IPS DF 6.9 (cell line): Measurements from ENCODE around the gene TNPO3.
"Not testable (repeated sequence)": the region's sequence is repeated elsewhere in the genome, so short reads cannot be mapped to it uniquely, and the experiment has no call there.

ENCODE experiments used
- DNase-seq: peaks from one replicate; pipeline ENCODE4 v3.0.0-alpha.2; 2013; ENCODE audit warnings: low read depth, low spot score
- H3K27ac ChIP-seq: one replicate; pipeline ENCODE4 v1.5.1; 2013; ENCODE audit warnings: low read length, control low read depth
- H3K27me3 ChIP-seq: 2 replicates; pipeline ENCODE4 v1.6.1; 2013; ENCODE audit warnings: mild to moderate bottlenecking, low read length; ENCODE audit not compliant: control insufficient read depth, insufficient read depth
- H3K36me3 ChIP-seq: 2 replicates; pipeline ENCODE4 v1.6.1; 2013; ENCODE audit warnings: low read length; ENCODE audit not compliant: control insufficient read depth, insufficient read depth
- H3K4me1 ChIP-seq: 2 replicates; pipeline ENCODE4 v1.6.1; 2013; ENCODE audit warnings: low read length; ENCODE audit not compliant: control insufficient read depth, insufficient read depth
- H3K4me3 ChIP-seq: 2 replicates; pipeline ENCODE4 v1.5.1; 2013; ENCODE audit warnings: mild to moderate bottlenecking, low read length
- H3K9me3 ChIP-seq: 2 replicates; pipeline ENCODE4 v1.6.1; 2013; ENCODE audit warnings: low read length, inconsistent platforms; ENCODE audit not compliant: control insufficient read depth, insufficient read depth
- WGBS: extraction: QIAGEN DNeasy Blood & Tissue Kit; methylation state at CpG from one replicate; pipeline ENCODE4 v1.1.7; 2013; ENCODE audit warnings: mixed read lengths, missing lambda C conversion rate; ENCODE audit not compliant: insufficient read length, insufficient coverage; 5-methylcytosine and 5-hydroxymethylcytosine counted together

TNPO3 gene

GRCh38 chr7:129005186-129005585 is 49.7 kb downstream of the TNPO3 start:
- WGBS = no CpG with 5 or more reads among the region's 4 CpGs
- Histone ChIP-seq H3K4me1 (no peaks in the 10 kb centered on the region), H3K36me3 (0 out of 2 replicates have a peak, but pooled peaks cover 2% of the 10 kb centered on the region)

GRCh38 chr7:128997181-128997580 is 57.7 kb downstream of the TNPO3 start:
- no CpG with 5 or more reads among the region's 5 CpGs for WGBS
- Histone ChIP-seq H3K36me3 (peaks cover 4% of the 10 kb centered on the region; the same call in 1 of the 2 replicates), H3K27ac (no peak overlapping the region), H3K27me3 (no peaks in the 10 kb centered on the region), H3K9me3 (no peaks in the 10 kb centered on the region), H3K4me3 (no peak overlapping the region), H3K4me1 (no peaks in the 10 kb centered on the region)
- no peak for DNase-seq

More at GRCh38 chr7:129005186-129005585, 49.7 kb downstream of the TNPO3 start:
- H3K4me3 ChIP-seq = no peak overlapping the region
- no peak overlapping the region for H3K27ac ChIP-seq
- H3K27me3 ChIP-seq = no peaks in the 10 kb centered on the region
- no peaks in the 10 kb centered on the region for H3K9me3 ChIP-seq
- DNase-seq = no peak

GRCh38 chr7:128994560-128994959 is 60.4 kb downstream of the TNPO3 start:
- not testable (repeated sequence) for H3K36me3 ChIP-seq, DNase-seq, H3K27me3 ChIP-seq, H3K4me3 ChIP-seq, H3K4me1 ChIP-seq, H3K9me3 ChIP-seq, H3K27ac ChIP-seq
- no CpG with 5 or more reads among the region's 8 CpGs for WGBS

GRCh38 chr7:128993419-128993818 is 61.5 kb downstream of the TNPO3 start:
- DNase-seq = no peak
- no peak overlapping the region for H3K4me3 ChIP-seq
- no peaks in the 10 kb centered on the region for H3K9me3 ChIP-seq
- H3K27ac ChIP-seq = no peak overlapping the region
- no CpG with 5 or more reads among the region's 2 CpGs for WGBS
- H3K27me3 ChIP-seq = no peaks in the 10 kb centered on the region
- peaks cover 6% of the 10 kb centered on the region; the same call in 1 of the 2 replicates for H3K36me3 ChIP-seq
- no peaks in the 10 kb centered on the region for H3K4me1 ChIP-seq

GRCh38 chr7:128989961-128990360 is 65.0 kb downstream of the TNPO3 start:
- Histone ChIP-seq H3K4me1 (no peaks in the 10 kb centered on the region), H3K27ac (no peak overlapping the region), H3K27me3 (no peaks in the 10 kb centered on the region), H3K4me3 (no peak overlapping the region), H3K36me3 (peaks cover 6% of the 10 kb centered on the region; the same call in 1 of the 2 replicates), H3K9me3 (no peaks in the 10 kb centered on the region)
- no peak for DNase-seq
- WGBS = no CpG with 5 or more reads among the region's 9 CpGs

GRCh38 chr7:128988372-128988771 is 66.5 kb downstream of the TNPO3 start:
- Histone ChIP-seq H3K4me1 (no peaks in the 10 kb centered on the region), H3K27me3 (no peaks in the 10 kb centered on the region), H3K9me3 (no peaks in the 10 kb centered on the region), H3K4me3 (no peak overlapping the region), H3K27ac (no peak overlapping the region), H3K36me3 (peaks cover 6% of the 10 kb centered on the region; the same call in 1 of the 2 replicates)
- no peak for DNase-seq

GRCh38 chr7:128986609-128987008 is 68.3 kb downstream of the TNPO3 start:
- Histone ChIP-seq H3K4me1 (no peaks in the 10 kb centered on the region), H3K27ac (no peak overlapping the region), H3K36me3 (peaks cover 9% of the 10 kb centered on the region; the same call in 1 of the 2 replicates), H3K27me3 (no peaks in the 10 kb centered on the region), H3K4me3 (no peak overlapping the region), H3K9me3 (no peaks in the 10 kb centered on the region)
- no peak for DNase-seq
- no CpG with 5 or more reads among the region's 3 CpGs for WGBS

- no peak overlapping the region for H3K27ac ChIP-seq
- no peak for DNase-seq
- H3K27me3 ChIP-seq = no peaks in the 10 kb centered on the region
- H3K9me3 ChIP-seq = no peaks in the 10 kb centered on the region
- no peak overlapping the region for H3K4me3 ChIP-seq
- peaks cover 9% of the 10 kb centered on the region; the same call in 1 of the 2 replicates for H3K36me3 ChIP-seq
- no peaks in the 10 kb centered on the region for H3K4me1 ChIP-seq
Measured at GRCh38 chr7:128985660-128986059, 69.3 kb downstream of the TNPO3 start.

- no CpG with 5 or more reads among the region's 2 CpGs for WGBS
- Histone ChIP-seq H3K36me3 (peaks cover 18% of the 10 kb centered on the region; the same call in 1 of the 2 replicates), H3K9me3 (no peaks in the 10 kb centered on the region), H3K4me3 (no peak overlapping the region), H3K27me3 (no peaks in the 10 kb centered on the region), H3K27ac (no peak overlapping the region), H3K4me1 (no peaks in the 10 kb centered on the region)
- DNase-seq = no peak
Measured at GRCh38 chr7:128982105-128982504, 72.8 kb downstream of the TNPO3 start.

- Histone ChIP-seq H3K9me3 (no peaks in the 10 kb centered on the region), H3K36me3 (peaks cover 36% of the 10 kb centered on the region; the same call in 1 of the 2 replicates), H3K27ac (no peak overlapping the region), H3K27me3 (no peaks in the 10 kb centered on the region), H3K4me1 (no peaks in the 10 kb centered on the region), H3K4me3 (no peak overlapping the region)
- no CpG with 5 or more reads among the region's 7 CpGs for WGBS
- DNase-seq = no peak
Measured at GRCh38 chr7:128974241-128974934, 80.5 kb downstream of the TNPO3 start.

GRCh38 chr7:128968624-128969023 is 86.3 kb downstream of the TNPO3 start:
- no CpG with 5 or more reads among the region's 1 CpG for WGBS
- Histone ChIP-seq H3K27ac (no peak overlapping the region), H3K4me1 (no peaks in the 10 kb centered on the region), H3K9me3 (no peaks in the 10 kb centered on the region), H3K4me3 (no peak overlapping the region), H3K36me3 (peaks cover 13% of the 10 kb centered on the region; the same call in 1 of the 2 replicates), H3K27me3 (no peaks in the 10 kb centered on the region)
- DNase-seq = no peak
